Activated B cell treated with CpG ODN at 0.5 μM for 24 hours (primary cell): ENCODE measurements around the gene SAMD1. TPM values are rescaled to one million over a fixed set of nuclear protein-coding genes. Genes with fewer than 3 reads are reported as not detected.

ENCODE experiments used
- ATAC-seq: fragments of 200-7000 bp; cut with Tn5 transposase; one replicate; pipeline ENCODE4 v1.10.0; 2021; ENCODE audit warnings: low read depth, mild to moderate bottlenecking, moderate library complexity
- CTCF ChIA-PET: fragments of 350-600 bp; sonication (Branson Sonifier 250); formaldehyde crosslinking; loops from one replicate; lab custom pipeline; 2021; ENCODE audit warnings: antibody characterized with exemption; lab: Charles Lee
- POLR2A ChIA-PET: fragments of 350-600 bp; sonication (Branson Sonifier 250); formaldehyde crosslinking; loops from one replicate; lab custom pipeline; 2021; ENCODE audit warnings: antibody characterized with exemption; lab: Charles Lee
- DNase-seq: peaks from one replicate; pipeline ENCODE4 v3.0.0; 2022
- H3K27ac Mint-ChIP-seq: one replicate; pipeline ENCODE4 v1.8.0; 2020; ENCODE audit warnings: mixed read lengths
- H3K27me3 Mint-ChIP-seq: one replicate; pipeline ENCODE4 v1.8.0; 2021; ENCODE audit warnings: mixed read lengths
- H3K36me3 Mint-ChIP-seq: one replicate; pipeline ENCODE4 v1.8.0; 2021; ENCODE audit warnings: low read depth, mixed read lengths
- H3K4me1 Mint-ChIP-seq: one replicate; pipeline ENCODE4 v1.8.0; 2021; ENCODE audit warnings: mixed read lengths
- H3K4me3 Mint-ChIP-seq: one replicate; pipeline ENCODE4 v1.8.0; 2020; ENCODE audit warnings: mild to moderate bottlenecking, mixed read lengths
- H3K9me3 Mint-ChIP-seq: one replicate; pipeline ENCODE4 v1.8.0; 2020; ENCODE audit warnings: mixed read lengths
- intact Hi-C: fragments of 100-400 bp; cut with micrococcal nuclease; formaldehyde crosslinking; loops from one replicate; pipeline ENCODE4 v1.15.1; 2024
- total RNA-seq: library from RNA; stranded (reverse); gene quantifications from 2 replicates; pipeline ENCODE4 v1.2.3, GENCODE V29; 2022
- TF ChIP-seq, protein P1 (sequence below): fragments of 200-600 bp; IDR thresholded peaks from one replicate; pipeline ENCODE4 v1.8.0; 2022; ENCODE audit warnings: antibody characterized with exemption, mild to moderate bottlenecking

SAMD1 gene
- total RNA-seq, 1 donor from 2014 or later, result 32.7 TPM

DNA sequence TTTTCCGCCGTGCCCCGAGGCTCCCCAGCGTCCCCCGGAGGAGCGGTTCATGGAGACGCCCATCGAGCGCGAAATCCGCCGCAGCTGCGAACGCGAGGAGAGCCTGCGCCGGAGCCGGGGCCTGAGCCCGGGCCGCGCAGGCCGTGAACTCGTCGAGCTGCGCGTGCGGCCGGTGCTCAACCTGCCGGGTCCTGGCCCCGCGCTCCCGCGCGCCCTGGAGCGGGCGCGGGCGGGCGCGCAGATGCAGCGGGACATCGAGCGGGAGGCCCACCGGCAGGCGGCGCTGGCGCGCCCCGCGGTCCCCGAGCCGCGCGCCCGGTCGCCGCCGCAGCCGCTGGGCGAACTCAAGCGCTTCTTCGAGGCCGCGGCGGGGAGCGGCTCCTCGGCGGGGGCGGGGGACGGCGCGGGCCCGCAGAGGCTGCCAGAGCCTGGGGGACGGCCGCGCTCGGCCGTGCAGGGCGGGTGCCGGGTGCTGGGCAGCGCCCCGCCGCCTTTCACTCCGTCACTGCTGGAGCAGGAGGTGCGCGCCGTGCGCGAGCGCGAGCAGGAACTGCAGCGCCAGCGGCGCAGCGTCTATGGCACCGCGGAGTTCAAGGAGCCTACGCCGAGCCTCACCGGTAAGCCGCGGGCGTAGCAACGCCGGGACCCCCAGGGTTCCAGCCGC is 17.2 kb downstream of the SAMD1 start:
- Mint-ChIP-seq H3K27ac (no peak overlapping the region), H3K36me3 (no peaks in the 10 kb centered on the region), H3K4me3 (peak overlapping the region; percentile 86), H3K4me1 (peaks cover 19% of the 10 kb centered on the region), H3K27me3 (no peaks in the 10 kb centered on the region), H3K9me3 (no peaks in the 10 kb centered on the region)
- intact Hi-C loops, result loop anchor here (1.0 to 10.0 kb wide), 6 partner anchors 18 to 401 kb away; partner anchors contain the start of genes ASF1B and PTGER1
- peak; percentile 66 for ATAC-seq
- CTCF ChIA-PET, result interaction anchor here (0.6 to 4.8 kb wide), 15 partner anchors 9 to 342 kb away, joined by 3 to 42 read pairs (median 4); partner anchors contain the start of genes ASF1B, BRME1 and CC2D1A
- TF ChIP-seq, protein P1, sequence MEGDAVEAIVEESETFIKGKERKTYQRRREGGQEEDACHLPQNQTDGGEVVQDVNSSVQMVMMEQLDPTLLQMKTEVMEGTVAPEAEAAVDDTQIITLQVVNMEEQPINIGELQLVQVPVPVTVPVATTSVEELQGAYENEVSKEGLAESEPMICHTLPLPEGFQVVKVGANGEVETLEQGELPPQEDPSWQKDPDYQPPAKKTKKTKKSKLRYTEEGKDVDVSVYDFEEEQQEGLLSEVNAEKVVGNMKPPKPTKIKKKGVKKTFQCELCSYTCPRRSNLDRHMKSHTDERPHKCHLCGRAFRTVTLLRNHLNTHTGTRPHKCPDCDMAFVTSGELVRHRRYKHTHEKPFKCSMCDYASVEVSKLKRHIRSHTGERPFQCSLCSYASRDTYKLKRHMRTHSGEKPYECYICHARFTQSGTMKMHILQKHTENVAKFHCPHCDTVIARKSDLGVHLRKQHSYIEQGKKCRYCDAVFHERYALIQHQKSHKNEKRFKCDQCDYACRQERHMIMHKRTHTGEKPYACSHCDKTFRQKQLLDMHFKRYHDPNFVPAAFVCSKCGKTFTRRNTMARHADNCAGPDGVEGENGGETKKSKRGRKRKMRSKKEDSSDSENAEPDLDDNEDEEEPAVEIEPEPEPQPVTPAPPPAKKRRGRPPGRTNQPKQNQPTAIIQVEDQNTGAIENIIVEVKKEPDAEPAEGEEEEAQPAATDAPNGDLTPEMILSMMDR, result no peak
- POLR2A ChIA-PET, result interaction anchor here (0.5 to 3.1 kb wide), 7 partner anchors 8 to 602 kb away, joined by 3 to 11 read pairs (median 6); partner anchors contain the start of genes DCAF15 and IL27RA
- peak; percentile 88 for DNase-seq

DNA sequence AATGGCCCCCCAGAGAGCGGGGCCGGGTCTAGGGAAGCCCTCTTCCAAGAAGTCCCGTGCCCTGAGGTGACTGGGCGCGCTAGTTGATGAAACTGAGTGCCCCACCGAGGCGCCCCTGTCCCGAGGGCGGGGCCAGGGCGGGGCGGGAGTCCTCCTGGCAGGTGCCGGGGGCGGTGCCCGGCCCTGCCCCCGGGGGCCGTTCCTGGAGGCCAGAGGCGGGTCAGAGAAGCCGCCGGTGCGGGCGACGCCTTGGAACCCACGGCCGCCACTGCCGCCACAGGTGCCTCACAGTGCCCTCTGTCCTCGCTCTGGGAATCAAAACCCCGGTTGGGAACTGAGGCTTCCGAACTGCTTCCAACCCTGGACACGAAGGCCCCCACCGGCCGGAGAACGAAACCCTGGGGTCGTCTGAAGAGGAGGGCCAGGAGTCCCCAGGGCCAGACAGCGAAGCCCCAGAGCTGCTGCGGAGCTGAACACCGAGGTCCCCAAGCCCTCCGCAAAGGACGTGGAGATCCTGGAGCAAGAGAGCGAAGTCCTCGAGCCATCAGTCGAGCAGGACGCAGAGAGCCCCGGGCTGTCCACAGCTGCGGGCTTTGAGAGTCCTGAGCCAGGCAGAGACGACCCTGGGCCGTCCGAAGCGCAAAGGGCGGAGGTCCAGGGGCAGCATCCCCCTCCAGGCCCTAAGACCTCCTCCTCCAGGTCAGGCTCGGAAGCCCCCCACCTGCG is 17.9 kb downstream of the SAMD1 start, which contains the start of gene MISP3:
Gene MISP3 (plus strand): TSS at position 252 of the 726 bp plus-strand sequence. CDS start 524 bp downstream, outside the sequence.
- H3K4me1 Mint-ChIP-seq, result peaks cover 19% of the 10 kb centered on the region
- TF ChIP-seq, protein P1, result no peak
- H3K27me3 Mint-ChIP-seq, result no peaks in the 10 kb centered on the region
- intact Hi-C loops, result loop anchor here (1.0 to 10.0 kb wide), 7 partner anchors 19 to 402 kb away; partner anchors contain the start of genes ASF1B and PTGER1
- ATAC-seq, result peak; percentile 28
- POLR2A ChIA-PET, result interaction anchor here (0.5 to 3.1 kb wide), 9 partner anchors 9 to 211 kb away, joined by 3 to 11 read pairs (median 5); partner anchors contain the start of genes DCAF15 and IL27RA
- DNase-seq, result peak; percentile 40
- no peaks in the 10 kb centered on the region for H3K9me3 Mint-ChIP-seq
- H3K4me3 Mint-ChIP-seq, result peak within 1 kb of the TSS; percentile 86
- no peak within 1 kb of the TSS for H3K27ac Mint-ChIP-seq
- H3K36me3 Mint-ChIP-seq, result no peaks in the 10 kb centered on the region
- CTCF ChIA-PET, result interaction anchor here (0.7 to 4.8 kb wide), 12 partner anchors 9 to 276 kb away, joined by 3 to 42 read pairs (median 6); partner anchors contain the start of genes ASF1B, BRME1 and CC2D1A

DNA sequence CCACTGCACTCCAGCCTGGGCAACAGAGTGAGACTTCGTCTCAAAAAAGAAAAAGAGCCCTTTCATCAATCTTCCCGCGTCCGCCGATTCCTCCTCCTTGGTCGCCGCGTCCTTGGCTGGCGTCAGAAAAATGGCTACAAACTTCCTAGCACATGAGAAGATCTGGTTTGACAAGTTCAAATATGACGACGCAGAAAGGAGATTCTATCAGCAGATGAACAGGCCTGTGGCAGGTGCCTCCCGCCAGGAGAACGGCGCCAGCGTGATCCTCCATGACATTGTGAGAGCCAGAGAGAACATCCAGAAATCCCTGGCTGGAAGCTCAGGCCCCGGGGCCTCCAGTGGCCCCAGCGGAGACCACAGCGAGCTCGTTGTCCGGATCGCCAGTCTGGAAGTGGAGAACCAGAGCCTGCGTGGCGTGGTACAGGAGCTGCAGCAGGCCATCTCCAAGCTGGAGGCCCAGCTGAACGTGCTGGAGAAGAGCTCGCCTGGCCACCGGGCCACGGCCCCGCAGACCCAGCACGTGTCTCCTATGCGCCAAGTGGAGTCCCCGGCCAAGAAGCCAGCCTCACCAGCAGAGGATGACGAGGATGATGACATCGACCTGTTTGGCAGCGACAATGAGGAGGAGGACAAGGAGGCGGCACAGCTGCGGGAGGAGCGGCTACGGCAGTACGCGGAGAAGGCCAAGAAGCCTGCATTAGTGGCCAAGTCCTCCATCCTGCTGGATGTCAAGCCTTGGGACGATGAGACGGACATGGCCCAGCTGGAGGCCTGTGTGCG is 20.1 kb downstream of the SAMD1 start:
- no peak for ATAC-seq
- TF ChIP-seq, protein P1, result no peak
- no peak for DNase-seq
- Mint-ChIP-seq H3K36me3 (no peaks in the 10 kb centered on the region), H3K4me3 (no peak overlapping the region), H3K4me1 (peaks cover 19% of the 10 kb centered on the region), H3K9me3 (no peaks in the 10 kb centered on the region), H3K27ac (no peak overlapping the region), H3K27me3 (peaks cover 2% of the 10 kb centered on the region)
- ChIA-PET CTCF (interaction anchor here (1.0 to 4.8 kb wide), 6 partner anchors 11 to 306 kb away, joined by 3 to 42 read pairs (median 5); partner anchors contain the start of genes IL27RA and MRI1), POLR2A (no interaction called here)
- intact Hi-C loops, result loop anchor here (5.0 to 10.0 kb wide), 2 partner anchors 288 to 404 kb away; partner anchors contain the start of gene PTGER1

DNA sequence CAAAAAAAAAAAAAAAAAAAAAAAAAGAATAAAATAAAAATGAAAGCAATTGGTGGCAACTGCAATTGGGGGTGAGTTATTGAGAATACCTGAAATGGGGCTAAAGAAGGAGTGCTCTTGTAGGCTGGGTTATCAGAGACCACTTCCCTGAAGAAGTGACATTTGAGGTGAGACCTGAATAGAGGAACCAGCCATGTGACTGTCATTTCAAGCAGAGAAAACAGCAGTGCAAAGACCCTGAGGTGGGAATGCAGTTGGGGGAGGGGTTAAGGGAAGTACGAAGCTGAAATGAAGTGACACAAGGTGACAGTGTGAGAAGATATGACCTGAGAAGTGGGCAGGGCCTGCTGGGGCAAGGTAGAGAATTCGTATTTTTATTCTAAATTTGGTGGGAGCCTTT is 24.4 kb downstream of the SAMD1 start:
- CTCF ChIA-PET, result interaction anchor here (0.7 kb wide), 1 partner anchor 38 kb away, joined by 3 read pairs; no protein-coding TSS in a partner anchor
- no peak for DNase-seq
- H3K36me3 Mint-ChIP-seq, result no peaks in the 10 kb centered on the region
- POLR2A ChIA-PET, result interaction anchor here (0.7 kb wide), 1 partner anchor 167 kb away, joined by 4 read pairs; no protein-coding TSS in a partner anchor
- no peaks in the 10 kb centered on the region for H3K9me3 Mint-ChIP-seq
- ATAC-seq, result no peak
- H3K4me1 Mint-ChIP-seq, result no peaks in the 10 kb centered on the region
- H3K27ac Mint-ChIP-seq, result no peak overlapping the region
- intact Hi-C loops, result no loop called here
- peaks cover 8% of the 10 kb centered on the region for H3K27me3 Mint-ChIP-seq
- TF ChIP-seq, protein P1, result no peak
- H3K4me3 Mint-ChIP-seq, result no peak overlapping the region
